GM20431 (cell line): Measurements from ENCODE around the gene TMEM132D.

ENCODE experiments used
- in situ Hi-C: fragments of 300-500 bp; cut with MseI, MboI; formaldehyde crosslinking; loops from one replicate; pipeline ENCODE4 v1.15.0; 2020; ENCODE audit warnings: low sequenced_read_pairs; ENCODE audit not compliant: unreplicated experiment

TMEM132D gene

GRCh38 chr12:129675496-129675895 is 228.3 kb downstream of the TMEM132D start:
- in situ Hi-C loops = no loop called here

GRCh38 chr12:129673806-129674205 is 230.0 kb downstream of the TMEM132D start:
- in situ Hi-C loops = no loop called here

GRCh38 chr12:129672110-129672509 is 231.7 kb downstream of the TMEM132D start:
- in situ Hi-C loops = no loop called here

- in situ Hi-C loops = no loop called here
Measured at GRCh38 chr12:129670256-129670920, 233.4 kb downstream of the TMEM132D start.

- in situ Hi-C loops = no loop called here
Measured at GRCh38 chr12:129665414-129665813, 238.4 kb downstream of the TMEM132D start.

- in situ Hi-C loops = no loop called here
Measured at GRCh38 chr12:129662234-129662633, 241.6 kb downstream of the TMEM132D start.

- in situ Hi-C loops = no loop called here
Measured at GRCh38 chr12:129660946-129661345, 242.9 kb downstream of the TMEM132D start.

GRCh38 chr12:129659961-129660622 is 243.7 kb downstream of the TMEM132D start:
- in situ Hi-C loops = no loop called here

GRCh38 chr12:129657179-129657578 is 246.6 kb downstream of the TMEM132D start:
- in situ Hi-C loops = no loop called here

- in situ Hi-C loops = no loop called here
Measured at GRCh38 chr12:129651951-129652350, 251.9 kb downstream of the TMEM132D start.

- in situ Hi-C loops = no loop called here
Measured at GRCh38 chr12:129641926-129642325, 261.9 kb downstream of the TMEM132D start.

- in situ Hi-C loops = no loop called here
Measured at GRCh38 chr12:129635021-129635685, 268.7 kb downstream of the TMEM132D start.

GRCh38 chr12:129631316-129631715 is 272.5 kb downstream of the TMEM132D start:
- in situ Hi-C loops = no loop called here

- in situ Hi-C loops = no loop called here
Measured at GRCh38 chr12:129629901-129630300, 273.9 kb downstream of the TMEM132D start.

GRCh38 chr12:129622566-129622965 is 281.3 kb downstream of the TMEM132D start:
- in situ Hi-C loops = no loop called here

GRCh38 chr12:129619271-129619670 is 284.6 kb downstream of the TMEM132D start:
- in situ Hi-C loops = no loop called here

GRCh38 chr12:129617849-129618248 is 286.0 kb downstream of the TMEM132D start:
- in situ Hi-C loops = no loop called here

- in situ Hi-C loops = no loop called here
Measured at GRCh38 chr12:129615001-129615400, 288.8 kb downstream of the TMEM132D start.

GRCh38 chr12:129614221-129614885 is 289.5 kb downstream of the TMEM132D start:
- in situ Hi-C loops = no loop called here

GRCh38 chr12:129613314-129613713 is 290.5 kb downstream of the TMEM132D start:
- in situ Hi-C loops = no loop called here
